ENCODE results near the gene STRIP2.
A peak's percentile ranks its signal among the peaks of the same experiment; 100 is the strongest.
"Not testable (repeated sequence)": the region's sequence is repeated elsewhere in the genome, so short reads cannot be mapped to it uniquely, and the experiment has no call there.

The STRIP2 gene

DNA sequence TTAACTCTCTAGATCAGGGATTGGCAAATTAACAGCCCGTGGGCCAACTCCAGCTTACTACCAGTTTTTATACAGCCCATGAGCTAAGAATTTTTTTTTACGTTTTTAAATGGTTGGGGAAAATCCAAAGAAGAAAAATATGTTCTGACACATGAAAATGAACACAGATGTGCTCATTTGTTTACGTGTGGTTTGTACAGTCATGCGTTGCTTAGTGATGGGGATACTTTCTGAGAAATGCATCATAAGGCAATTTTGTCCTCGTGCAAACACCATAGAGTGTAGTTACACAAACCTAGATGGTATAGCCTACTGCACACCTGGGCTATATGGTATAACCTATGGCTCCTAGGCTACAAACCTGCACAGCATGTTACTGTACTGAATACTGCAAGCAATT, 59.8 kb downstream of the STRIP2 start:
- no peak for DNase-seq (ENCODE audit: low spot score)

DNA sequence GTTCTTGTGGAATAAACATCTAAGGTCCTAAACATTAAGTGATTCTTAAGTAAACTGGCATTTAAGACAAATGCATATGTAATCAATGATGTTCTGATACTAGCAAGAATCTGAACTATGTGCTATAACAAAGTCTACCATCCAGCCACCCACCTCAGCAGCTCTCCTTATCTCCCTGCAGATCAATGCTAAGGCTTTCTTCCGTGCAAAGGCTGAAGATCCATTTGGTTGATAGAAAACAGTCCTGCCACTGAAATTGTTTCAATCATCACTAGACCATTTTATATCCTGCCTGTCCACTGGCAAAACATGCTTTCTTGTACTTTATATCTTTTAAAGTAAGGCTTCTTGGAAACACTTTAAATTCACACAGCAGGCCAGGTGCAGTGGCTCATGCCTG, 61.8 kb downstream of the STRIP2 start:
- DNase-seq (ENCODE audit: low spot score) = no peak

- no peak for DNase-seq (ENCODE audit: low spot score)
These were observed 62.4 kb downstream of the STRIP2 start for GRCh38 chr7:129496653-129497052.

- DNase-seq (ENCODE audit: low spot score) = no peak
These were observed 62.9 kb downstream of the STRIP2 start for GRCh38 chr7:129497156-129497555.

- no peak for DNase-seq (ENCODE audit: low spot score)
These were observed 63.8 kb downstream of the STRIP2 start for GRCh38 chr7:129498021-129498420.

GRCh38 chr7:129499999-129500398, 65.8 kb downstream of the STRIP2 start:
- DNase-seq (ENCODE audit: low spot score) = no peak

DNA sequence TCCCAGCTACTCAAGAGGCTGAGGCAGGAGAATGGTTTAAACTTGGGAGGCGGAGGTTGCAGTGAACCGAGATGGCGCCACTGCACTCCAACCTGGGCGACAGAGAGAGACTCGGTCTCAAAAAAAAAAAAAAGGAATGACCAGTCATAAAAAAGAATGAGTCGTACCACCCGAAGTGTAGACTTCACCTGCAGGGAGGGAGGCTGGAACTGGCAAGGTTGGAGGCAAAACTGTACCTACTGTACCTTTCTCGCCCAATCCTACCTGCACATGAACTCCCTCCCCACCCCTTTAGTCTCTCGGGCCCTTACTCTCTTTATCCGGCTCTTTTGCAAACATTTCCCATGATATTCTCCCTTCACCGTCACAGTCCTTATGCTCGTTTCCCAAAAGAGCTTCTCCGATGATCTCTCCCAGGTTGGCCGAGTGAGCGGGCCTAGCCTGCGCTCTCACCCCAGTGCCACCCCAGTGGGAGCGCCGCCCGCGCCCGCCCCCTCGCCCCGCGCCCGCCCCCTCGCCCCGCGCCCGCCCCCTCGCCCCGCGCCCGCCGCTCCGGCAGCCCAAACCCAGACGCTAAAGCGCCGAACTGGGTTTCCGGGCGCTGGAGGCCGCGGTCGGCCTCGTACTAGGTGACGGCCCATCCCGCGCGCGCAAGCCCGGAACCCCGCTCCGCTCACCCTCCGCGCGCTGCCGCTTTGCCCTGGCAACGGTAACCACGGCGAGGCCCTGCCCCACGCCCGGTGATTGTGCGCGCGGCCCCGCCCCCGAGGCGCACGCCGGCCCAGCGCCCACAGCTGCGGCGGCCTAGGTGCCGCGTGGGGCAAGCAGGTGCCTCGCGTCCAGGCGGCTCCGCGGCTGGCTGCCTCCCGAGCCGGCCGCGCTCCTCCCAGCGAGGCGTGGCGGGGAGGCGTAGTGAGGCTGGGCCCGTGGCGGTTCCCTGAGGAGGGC, 67.8 kb downstream of the STRIP2 start, which contains the start of gene SMKR1:
Gene SMKR1 (plus strand): TSS at position 772 of the 948 bp plus-strand sequence. CDS start 294 bp downstream, outside the sequence.
- DNase-seq (ENCODE audit: low spot score) = peak; percentile 81

DNA sequence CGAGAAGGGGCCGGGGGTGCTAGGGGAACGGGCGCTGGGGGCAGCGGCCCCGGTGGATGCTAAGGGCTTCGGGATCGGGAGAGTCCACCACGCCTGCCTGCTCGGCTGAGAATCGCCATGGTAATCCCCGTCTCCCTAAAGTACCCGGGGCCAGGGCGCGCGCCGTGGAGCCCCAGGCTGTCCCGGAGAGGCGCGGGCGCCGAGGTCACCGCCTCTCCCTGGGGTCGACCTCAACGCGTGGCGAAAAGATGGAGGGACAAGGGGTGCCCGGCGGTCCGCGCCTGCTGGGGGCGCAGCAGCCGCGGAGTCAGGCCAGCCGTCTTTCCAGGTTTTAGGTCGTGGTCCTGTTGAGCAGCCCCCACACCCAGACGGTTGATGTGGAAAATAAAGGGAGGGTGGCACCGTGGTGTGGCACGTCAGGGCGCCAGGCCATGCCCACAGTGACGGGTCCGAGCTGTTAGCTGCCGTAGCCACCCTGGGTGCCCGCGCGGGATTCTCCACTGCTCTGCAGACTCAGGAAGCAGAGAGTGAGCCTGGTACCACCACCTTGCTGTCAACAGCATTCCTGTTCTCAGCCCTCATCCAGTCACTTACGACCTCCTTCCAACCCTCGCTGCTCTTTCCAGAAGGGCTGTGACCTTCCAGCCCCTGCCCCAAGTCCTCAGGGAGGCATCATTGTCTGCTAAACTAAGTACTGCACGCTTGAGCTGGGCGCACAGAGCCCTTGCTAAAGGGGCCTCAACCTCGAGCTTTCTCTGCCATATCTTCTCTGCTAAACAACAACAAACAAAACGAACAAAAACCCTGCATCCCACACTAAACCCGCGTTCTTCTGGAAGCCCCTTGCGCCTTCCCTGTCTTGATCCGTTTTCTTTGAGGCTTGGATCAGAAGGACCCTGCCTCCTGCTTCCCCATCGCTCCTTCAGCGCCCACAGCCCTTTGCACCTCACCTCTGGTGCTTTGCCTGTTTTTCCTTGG, 68.8 kb downstream of the STRIP2 start:
- DNase-seq (ENCODE audit: low spot score) = peak; percentile 66

- DNase-seq (ENCODE audit: low spot score) = no peak
These were observed 69.5 kb downstream of the STRIP2 start for GRCh38 chr7:129503725-129504124.

DNA sequence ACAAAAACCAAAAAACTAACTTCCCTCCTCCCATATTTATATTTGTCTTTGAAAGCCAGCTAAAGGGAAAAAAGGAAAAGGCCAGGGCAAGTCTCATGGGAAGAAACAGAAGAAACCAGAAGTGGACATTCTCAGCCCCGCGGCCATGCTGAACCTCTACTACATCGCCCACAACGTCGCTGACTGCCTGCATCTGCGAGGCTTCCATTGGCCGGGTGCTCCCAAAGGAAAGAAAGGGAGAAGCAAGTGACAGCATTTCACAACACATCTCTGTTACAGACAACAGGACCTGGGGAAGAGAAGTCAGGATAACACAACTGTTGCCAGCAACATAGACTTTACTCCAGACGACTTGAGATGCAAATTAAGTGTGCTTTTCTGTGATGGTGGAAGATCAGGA, 78.0 kb downstream of the STRIP2 start:
- DNase-seq (ENCODE audit: low spot score) = no peak

- no peak for DNase-seq (ENCODE audit: low spot score)
These were observed 79.3 kb downstream of the STRIP2 start for GRCh38 chr7:129513546-129513945.

DNA sequence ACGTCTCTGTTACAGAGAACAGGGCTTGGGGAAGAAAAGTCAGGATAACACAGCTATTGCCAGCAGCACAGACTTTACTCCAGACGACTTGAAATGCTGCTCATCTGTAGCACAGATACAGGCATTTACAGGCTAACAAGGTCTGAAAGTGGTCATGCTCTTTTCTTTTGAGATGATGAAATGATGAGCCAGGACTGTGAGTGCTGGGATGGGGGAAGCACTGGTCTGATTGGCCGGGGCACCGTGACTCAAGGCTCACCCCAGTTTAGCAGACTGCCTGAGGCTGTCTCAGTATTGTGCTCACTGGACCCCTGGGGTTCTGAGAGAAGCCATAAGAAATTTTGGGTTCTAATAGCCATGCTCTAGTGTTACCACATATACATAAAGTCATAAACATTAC, 80.5 kb downstream of the STRIP2 start:
- DNase-seq (ENCODE audit: low spot score) = no peak

GRCh38 chr7:129515381-129515780, 81.1 kb downstream of the STRIP2 start:
- DNase-seq (ENCODE audit: low spot score) = no peak

DNA sequence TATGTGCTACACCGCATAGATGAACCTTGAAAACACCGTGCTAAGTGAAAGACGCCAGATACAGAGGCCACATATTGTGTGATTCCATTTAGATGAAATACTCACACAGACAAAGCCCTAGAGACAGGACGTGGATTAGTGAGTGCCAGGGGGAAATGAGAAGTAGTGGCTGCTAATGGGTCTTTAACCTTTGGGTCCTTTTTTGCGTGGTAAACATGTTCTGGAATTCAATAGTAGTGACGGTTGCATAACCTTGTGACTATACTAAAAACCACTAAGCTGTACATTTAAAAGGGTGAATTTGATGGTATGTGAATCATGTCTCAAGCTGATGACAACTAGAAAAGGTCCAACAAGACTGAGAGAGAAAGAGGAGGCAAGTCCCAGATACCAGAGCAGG, 83.7 kb downstream of the STRIP2 start:
- no peak for DNase-seq (ENCODE audit: low spot score)

DNA sequence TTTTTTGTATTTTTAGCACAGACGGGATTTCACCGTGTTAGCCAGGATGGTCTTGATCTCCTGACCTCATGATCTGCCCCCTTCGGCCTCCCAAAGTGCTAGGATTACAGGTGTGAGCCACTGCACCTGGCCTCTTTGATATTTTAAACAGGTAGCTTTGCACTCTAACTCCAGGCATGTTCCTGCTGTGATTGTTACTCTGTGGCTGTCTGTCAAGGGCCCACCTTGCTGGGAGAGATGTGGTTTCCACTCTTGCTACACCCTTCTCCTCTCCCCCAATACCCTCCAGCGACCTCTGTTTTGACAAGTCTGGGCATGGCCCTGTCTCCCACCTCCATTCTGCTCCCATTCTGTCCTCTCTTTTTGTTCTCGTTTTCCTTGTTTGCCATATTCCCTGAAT, 85.2 kb downstream of the STRIP2 start:
- DNase-seq (ENCODE audit: low spot score) = no peak

DNA sequence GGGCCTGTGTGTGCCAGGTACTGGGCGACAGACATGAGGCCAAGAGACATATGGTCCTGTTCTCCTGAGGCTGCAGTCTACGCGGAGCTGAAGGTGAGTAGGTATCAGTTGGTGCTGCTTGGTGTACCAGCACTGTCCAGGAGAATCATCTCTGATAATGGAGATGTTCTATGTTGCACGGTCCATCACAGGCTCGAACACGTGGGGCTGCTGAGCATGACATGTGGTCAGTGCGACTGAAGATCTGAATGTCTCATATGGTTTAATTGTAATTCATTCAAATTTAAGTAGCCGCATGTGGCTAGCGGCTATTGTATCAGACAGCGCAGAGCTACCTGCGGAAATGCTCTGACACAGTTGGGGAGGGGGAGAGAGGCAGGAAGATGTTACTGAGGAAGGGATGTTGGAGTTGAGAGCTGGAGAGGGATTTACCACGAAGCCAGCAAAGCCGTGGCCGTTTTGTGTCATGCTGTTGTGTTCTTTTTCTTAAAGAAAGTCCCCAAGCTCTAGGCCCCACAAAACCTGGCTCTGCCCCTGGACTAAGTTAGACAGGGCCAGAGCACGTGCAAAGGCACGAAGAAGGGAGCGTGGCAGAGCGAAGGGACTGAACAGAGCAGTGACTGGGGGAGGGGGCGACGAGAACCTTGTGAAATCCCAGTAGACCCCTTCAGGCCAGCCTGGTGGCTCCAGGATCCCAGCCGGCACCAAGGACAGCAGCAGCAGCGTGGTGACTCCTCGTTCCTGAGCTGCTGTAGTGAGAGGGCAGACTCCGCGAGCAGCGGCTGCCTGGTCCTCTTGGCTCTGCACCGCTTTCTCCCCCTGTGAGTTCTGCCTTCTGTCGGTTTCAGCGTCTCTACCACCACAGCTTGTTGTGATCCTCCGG, 88.1 kb downstream of the STRIP2 start:
- DNase-seq (ENCODE audit: low spot score) = peak; percentile 62

DNA sequence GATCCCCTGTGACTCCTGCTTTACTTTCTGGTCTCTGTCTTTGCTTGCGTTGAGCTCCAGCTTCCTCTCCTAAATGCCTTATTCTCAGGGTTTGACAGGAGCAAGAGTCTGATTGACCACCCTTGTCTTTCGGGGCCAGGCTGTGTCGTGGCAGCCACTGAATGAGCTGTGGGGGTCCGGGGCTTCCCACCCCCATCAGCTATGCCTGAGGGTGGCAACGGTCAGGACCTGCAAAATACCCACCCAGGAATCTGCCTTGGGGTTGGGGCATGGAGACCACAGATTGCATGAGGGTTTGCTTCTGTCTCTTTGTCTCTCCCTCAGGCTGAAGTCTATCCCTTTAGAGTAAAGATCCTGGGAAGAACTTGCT, 88.7 kb downstream of the STRIP2 start:
- DNase-seq (ENCODE audit: low spot score) = no peak

- DNase-seq (ENCODE audit: low spot score) = no peak
These were observed 89.7 kb downstream of the STRIP2 start for GRCh38 chr7:129523924-129524323.

GRCh38 chr7:129524405-129524804, 90.2 kb downstream of the STRIP2 start:
- not testable (repeated sequence) for DNase-seq (ENCODE audit: low spot score)

- DNase-seq (ENCODE audit: low spot score) = no peak
These were observed 91.1 kb downstream of the STRIP2 start for GRCh38 chr7:129525225-129525862.

DNA sequence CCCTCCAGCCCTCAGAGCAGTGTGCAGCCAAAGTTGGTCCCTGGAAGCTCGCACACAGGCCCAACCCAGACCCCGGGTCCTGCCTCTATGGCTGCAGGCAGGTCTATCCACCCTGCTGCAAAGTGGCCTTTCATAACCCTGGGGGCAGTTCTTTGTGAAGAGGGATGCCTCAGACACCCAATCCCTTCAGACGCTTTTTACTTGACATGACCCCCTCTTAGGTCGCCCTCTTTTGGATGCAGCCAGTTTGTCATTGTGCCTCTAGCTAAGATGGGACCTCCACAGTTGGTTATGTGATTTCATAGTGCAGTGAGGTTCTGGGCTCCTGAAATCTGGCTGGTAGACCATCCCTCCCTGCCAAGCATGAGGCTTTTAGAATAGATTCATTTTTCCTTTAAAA, 95.4 kb downstream of the STRIP2 start:
- DNase-seq (ENCODE audit: low spot score) = no peak

Measured in ecto neural progenitor cell (in vitro differentiated cells).